ENCODE measurements around the gene AP4S1.

The AP4S1 gene

GRCh38 chr14:31018057-31018645 lies 7.3 kb upstream of the AP4S1 start:
- Mint-ChIP-seq H3K27me3 (no peaks in the 10 kb centered on the region), H3K27ac (ENCODE audit: low read depth) (no peak overlapping the region), H3K9me3 (no peaks in the 10 kb centered on the region), H3K4me3 (no peak overlapping the region), H3K36me3 (ENCODE audit: insufficient read depth) (peaks cover 13% of the 10 kb centered on the region), H3K4me1 (peaks cover 37% of the 10 kb centered on the region)
- no peak for DNase-seq (ENCODE audit: low spot score in 2 of 2)
- ATAC-seq (replicated peaks; ENCODE audit: extremely low read depth, poor library complexity, severe bottlenecking): no peak

DNA sequence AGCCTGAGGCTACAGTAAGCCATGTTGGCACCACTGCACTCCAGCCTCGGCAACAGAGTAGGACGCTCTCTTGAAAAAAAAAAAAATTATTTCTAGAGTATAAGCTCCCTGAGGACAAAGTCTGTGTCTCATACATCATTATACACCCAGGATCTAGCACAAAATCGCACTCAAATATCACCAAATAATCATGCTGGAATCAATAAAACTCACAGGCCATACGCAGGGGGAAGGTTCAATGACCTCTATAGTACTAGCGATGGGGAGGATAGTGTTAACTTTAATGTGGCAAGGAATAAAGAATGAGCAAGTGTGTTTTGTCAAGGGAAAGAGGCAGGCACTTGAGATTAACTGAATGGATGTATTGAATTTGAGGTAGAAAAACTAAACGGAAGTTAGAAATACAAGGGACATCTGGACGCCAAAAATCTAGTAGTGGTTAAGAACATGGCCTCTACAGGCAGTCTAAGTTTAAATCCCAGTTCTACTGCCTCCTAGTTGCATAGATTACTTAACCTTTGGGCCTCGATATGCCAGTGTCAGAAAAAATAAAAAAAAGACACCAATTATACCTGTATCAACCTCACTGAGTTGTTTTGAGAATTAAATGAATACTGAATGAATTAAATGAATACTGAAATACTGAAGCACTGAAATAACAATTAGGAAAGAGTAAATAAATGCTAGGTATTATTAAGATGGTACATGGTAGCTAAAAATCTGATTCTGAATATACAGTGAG lies 4.4 kb upstream of the AP4S1 start:
- Mint-ChIP-seq H3K27me3 (no peaks in the 10 kb centered on the region), H3K27ac (ENCODE audit: low read depth) (no peak overlapping the region), H3K36me3 (ENCODE audit: insufficient read depth) (peaks cover 17% of the 10 kb centered on the region), H3K4me3 (no peak overlapping the region), H3K9me3 (no peaks in the 10 kb centered on the region), H3K4me1 (peaks cover 49% of the 10 kb centered on the region)
- no peak for DNase-seq (ENCODE audit: low spot score in 2 of 2)
- no peak for ATAC-seq (replicated peaks; ENCODE audit: extremely low read depth, poor library complexity, severe bottlenecking)

- Mint-ChIP-seq H3K27me3 (no peaks in the 10 kb centered on the region), H3K4me3 (no peak overlapping the region), H3K9me3 (no peaks in the 10 kb centered on the region), H3K27ac (ENCODE audit: low read depth) (no peak overlapping the region), H3K36me3 (ENCODE audit: insufficient read depth) (peaks cover 20% of the 10 kb centered on the region), H3K4me1 (peaks cover 46% of the 10 kb centered on the region)
- ATAC-seq (replicated peaks; ENCODE audit: extremely low read depth, poor library complexity, severe bottlenecking): no peak
- no peak for DNase-seq (ENCODE audit: low spot score in 2 of 2)
Observed at GRCh38 chr14:31021576-31021949, 3.9 kb upstream of the AP4S1 start.

GRCh38 chr14:31022386-31022785 lies 3.1 kb upstream of the AP4S1 start:
- H3K36me3 Mint-ChIP-seq (ENCODE audit: insufficient read depth): peaks cover 25% of the 10 kb centered on the region
- peaks cover 53% of the 10 kb centered on the region for H3K4me1 Mint-ChIP-seq
- DNase-seq (ENCODE audit: low spot score in 2 of 2): no peak
- no peak overlapping the region for H3K4me3 Mint-ChIP-seq
- peak overlapping the region; percentile 17 for H3K27ac Mint-ChIP-seq (ENCODE audit: low read depth)
- H3K9me3 Mint-ChIP-seq: no peaks in the 10 kb centered on the region
- H3K27me3 Mint-ChIP-seq: no peaks in the 10 kb centered on the region
- ATAC-seq (replicated peaks; ENCODE audit: extremely low read depth, poor library complexity, severe bottlenecking): no peak

DNA sequence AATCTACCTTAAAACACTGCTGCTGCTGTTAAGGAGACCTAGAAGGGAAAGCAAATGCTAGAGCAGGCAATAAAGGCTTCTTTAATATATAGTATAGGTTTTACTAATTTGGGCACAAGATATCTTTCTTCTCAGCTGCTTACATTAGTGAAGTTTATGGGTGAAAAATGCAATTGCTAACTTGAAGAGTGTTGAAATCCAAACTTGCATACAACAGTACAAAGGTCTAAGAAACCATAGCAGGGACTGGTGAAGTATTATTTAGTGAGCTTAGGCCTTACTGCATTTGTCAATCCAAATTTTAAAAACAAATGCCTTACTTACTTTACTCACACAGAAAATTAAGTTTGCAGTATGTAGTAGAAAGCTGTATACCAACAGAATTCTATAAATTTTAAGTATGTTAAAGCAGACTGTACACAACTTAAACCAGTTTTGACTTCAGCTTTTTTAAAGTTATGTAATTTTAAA lies 1.4 kb upstream of the AP4S1 start:
- peaks cover 53% of the 10 kb centered on the region for H3K4me1 Mint-ChIP-seq
- H3K27ac Mint-ChIP-seq (ENCODE audit: low read depth): peak overlapping the region; percentile 94
- no peak for DNase-seq (ENCODE audit: low spot score in 2 of 2)
- no peaks in the 10 kb centered on the region for H3K27me3 Mint-ChIP-seq
- peaks cover 24% of the 10 kb centered on the region for H3K36me3 Mint-ChIP-seq (ENCODE audit: insufficient read depth)
- H3K4me3 Mint-ChIP-seq: peak overlapping the region; percentile 38
- no peaks in the 10 kb centered on the region for H3K9me3 Mint-ChIP-seq
- ATAC-seq (replicated peaks; ENCODE audit: extremely low read depth, poor library complexity, severe bottlenecking): no peak

DNA sequence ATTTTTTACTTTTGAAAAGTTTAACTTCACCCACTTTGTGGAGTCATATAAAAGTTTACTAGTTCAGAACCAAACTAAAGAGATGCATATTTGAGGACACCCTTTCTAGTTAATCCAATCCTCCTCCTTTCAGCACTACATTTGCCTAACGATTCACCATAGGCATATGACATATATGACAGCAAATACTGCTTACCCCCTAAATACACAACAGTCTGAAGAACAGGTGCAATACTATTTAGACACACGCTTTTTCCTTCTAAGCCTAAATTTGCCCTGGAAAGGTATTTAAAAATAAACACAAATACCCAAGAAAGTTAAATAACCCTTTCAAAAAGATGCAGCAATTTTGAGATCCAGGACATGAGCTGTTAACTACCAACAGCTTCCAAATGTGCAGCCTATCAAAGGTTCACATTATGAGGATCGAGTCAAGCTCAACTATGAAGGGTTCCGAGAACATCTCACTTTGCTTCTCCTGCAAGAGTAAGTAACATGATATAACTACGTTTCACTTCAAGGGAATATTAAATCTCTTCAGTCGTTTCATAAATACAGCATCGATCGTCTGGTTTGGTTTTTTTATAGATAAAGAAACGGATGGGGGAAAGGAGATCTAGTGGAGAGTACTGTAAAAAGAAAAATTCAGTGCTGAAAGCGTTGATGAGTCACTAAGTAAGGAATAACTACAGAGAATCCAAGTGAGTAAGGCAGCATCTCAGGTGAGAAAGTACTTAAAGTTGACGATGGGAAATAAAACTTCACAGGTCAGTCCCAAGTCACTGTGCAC lies 677 bp upstream of the AP4S1 start:
- H3K9me3 Mint-ChIP-seq: no peaks in the 10 kb centered on the region
- no peak for DNase-seq (ENCODE audit: low spot score in 2 of 2)
- H3K27me3 Mint-ChIP-seq: no peaks in the 10 kb centered on the region
- no peak for ATAC-seq (replicated peaks; ENCODE audit: extremely low read depth, poor library complexity, severe bottlenecking)
- H3K36me3 Mint-ChIP-seq (ENCODE audit: insufficient read depth): peaks cover 24% of the 10 kb centered on the region
- H3K27ac Mint-ChIP-seq (ENCODE audit: low read depth): peak overlapping the region; percentile 94
- H3K4me1 Mint-ChIP-seq: peaks cover 53% of the 10 kb centered on the region
- H3K4me3 Mint-ChIP-seq: peak overlapping the region; percentile 99

DNA sequence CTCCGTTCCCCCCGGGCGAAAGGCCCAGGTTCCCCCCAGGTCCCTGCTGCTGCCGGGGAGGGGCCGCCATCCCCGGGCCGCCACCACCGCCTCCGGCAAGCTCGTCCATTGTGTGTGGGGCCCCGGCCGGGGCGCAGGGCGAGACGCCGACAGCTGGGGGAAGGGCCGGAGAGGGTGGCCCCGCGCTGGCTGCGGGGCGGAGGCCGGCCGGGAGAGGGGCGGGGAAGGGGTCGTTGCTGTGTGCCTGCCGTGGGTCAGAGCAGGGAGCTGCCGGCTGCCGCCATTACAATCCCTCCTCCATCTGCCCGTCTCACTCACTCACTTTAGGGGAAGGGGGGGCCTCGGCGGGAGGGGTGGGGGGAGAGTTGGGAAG lies 614 bp downstream of the AP4S1 start, which contains the start of gene STRN3:
Gene STRN3, minus strand, starts transcription at position 303 of the 373 bp plus-strand sequence. Its CDS starts 194 bp downstream, at position 109.
- Mint-ChIP-seq H3K4me1 (peaks cover 54% of the 10 kb centered on the region), H3K36me3 (ENCODE audit: insufficient read depth) (peaks cover 22% of the 10 kb centered on the region), H3K27ac (ENCODE audit: low read depth) (peak within 1 kb of the TSS; percentile 97), H3K9me3 (no peaks in the 10 kb centered on the region), H3K27me3 (no peaks in the 10 kb centered on the region), H3K4me3 (peak within 1 kb of the TSS; percentile 99)
- DNase-seq (ENCODE audit: low spot score in 2 of 2) (no peak), ATAC-seq (replicated peaks; ENCODE audit: extremely low read depth, poor library complexity, severe bottlenecking) (peak; percentile 31)

GRCh38 chr14:31026450-31027235 lies 1.2 kb downstream of the AP4S1 start:
- Mint-ChIP-seq H3K4me1 (peaks cover 54% of the 10 kb centered on the region), H3K27ac (ENCODE audit: low read depth) (peak overlapping the region; percentile 97), H3K27me3 (no peaks in the 10 kb centered on the region), H3K36me3 (ENCODE audit: insufficient read depth) (peaks cover 20% of the 10 kb centered on the region), H3K4me3 (peak overlapping the region; percentile 99), H3K9me3 (no peaks in the 10 kb centered on the region)
- peak; percentile 76 to 81 for DNase-seq (ENCODE audit: low spot score in 2 of 2)
- peak; percentile 84 for ATAC-seq (replicated peaks; ENCODE audit: extremely low read depth, poor library complexity, severe bottlenecking)

GRCh38 chr14:31027847-31028246 lies 2.4 kb downstream of the AP4S1 start:
- Mint-ChIP-seq H3K4me3 (no peak overlapping the region), H3K36me3 (ENCODE audit: insufficient read depth) (peaks cover 20% of the 10 kb centered on the region), H3K9me3 (no peaks in the 10 kb centered on the region), H3K27ac (ENCODE audit: low read depth) (peak overlapping the region; percentile 97), H3K27me3 (no peaks in the 10 kb centered on the region), H3K4me1 (peaks cover 50% of the 10 kb centered on the region)
- no peak for ATAC-seq (replicated peaks; ENCODE audit: extremely low read depth, poor library complexity, severe bottlenecking)
- DNase-seq (ENCODE audit: low spot score in 2 of 2): no peak

DNA sequence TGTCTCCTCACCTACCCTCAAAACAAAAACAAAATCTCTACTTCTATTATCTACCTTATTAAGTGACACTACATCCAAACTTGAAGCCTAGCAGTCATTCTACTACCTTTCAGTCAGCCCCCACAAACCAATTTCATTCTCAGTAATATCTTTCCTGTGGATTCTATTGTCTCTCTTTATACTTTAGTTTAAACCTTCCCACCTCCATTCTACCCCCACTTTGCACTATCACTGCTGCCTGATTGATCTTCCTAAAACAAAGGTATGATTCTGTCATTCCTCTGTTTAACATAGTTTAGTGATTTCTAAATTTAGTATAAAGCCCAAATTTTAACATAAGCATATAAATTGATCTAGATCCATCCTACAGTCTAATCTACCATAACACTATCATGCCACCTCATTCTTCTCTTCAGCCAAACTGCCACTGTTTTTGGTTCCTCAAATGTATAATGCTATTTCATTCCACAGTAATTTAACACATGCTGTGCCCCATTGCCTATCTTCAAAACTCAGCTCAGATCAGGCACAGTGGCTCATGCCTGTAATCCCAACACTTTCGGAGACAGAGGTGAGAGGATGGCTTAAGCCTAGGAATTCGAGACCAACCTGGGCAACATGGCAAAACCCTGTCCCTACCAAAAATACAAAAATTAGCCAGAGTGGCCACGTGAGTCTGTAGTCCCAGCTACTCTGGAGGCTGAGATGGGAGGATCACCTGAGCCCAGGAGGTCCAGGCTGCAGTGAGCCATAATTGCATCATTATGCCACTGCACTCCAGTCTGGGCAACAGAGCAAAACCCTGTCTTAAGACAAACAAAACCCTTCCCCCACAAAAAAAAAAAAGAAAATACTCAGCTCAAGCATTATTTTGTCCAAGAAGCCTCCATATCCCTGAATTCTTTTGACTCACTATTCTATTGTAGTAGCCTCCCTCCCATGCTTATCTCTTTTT lies 3.8 kb downstream of the AP4S1 start:
- Mint-ChIP-seq H3K4me3 (no peak overlapping the region), H3K36me3 (ENCODE audit: insufficient read depth) (peaks cover 20% of the 10 kb centered on the region), H3K9me3 (no peaks in the 10 kb centered on the region), H3K4me1 (peaks cover 43% of the 10 kb centered on the region), H3K27me3 (no peaks in the 10 kb centered on the region), H3K27ac (ENCODE audit: low read depth) (no peak overlapping the region)
- ATAC-seq (replicated peaks; ENCODE audit: extremely low read depth, poor library complexity, severe bottlenecking) (no peak), DNase-seq (ENCODE audit: low spot score in 2 of 2) (no peak)

DNA sequence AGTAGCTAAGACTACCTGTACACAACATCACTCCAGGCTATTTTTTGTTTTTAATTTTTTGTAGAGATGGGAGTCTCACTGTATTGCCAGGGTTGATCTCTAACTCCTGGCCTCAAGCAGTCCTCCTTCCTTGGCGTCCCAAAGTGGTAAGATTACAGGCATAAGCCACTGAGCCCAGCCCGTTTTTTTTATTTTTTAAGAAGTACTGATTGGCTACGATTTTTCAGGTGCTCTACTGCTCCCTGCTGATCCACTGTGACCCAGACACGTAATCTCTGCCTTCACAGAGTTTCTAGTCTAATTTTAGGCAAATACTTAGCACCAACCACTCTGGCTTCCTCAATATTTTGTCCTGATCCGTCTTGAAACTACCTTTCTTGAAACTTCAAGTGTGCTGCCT lies 5.0 kb downstream of the AP4S1 start:
- no peak overlapping the region for H3K27ac Mint-ChIP-seq (ENCODE audit: low read depth)
- H3K27me3 Mint-ChIP-seq: no peaks in the 10 kb centered on the region
- ATAC-seq (replicated peaks; ENCODE audit: extremely low read depth, poor library complexity, severe bottlenecking): no peak
- H3K9me3 Mint-ChIP-seq: no peaks in the 10 kb centered on the region
- H3K4me1 Mint-ChIP-seq: peaks cover 33% of the 10 kb centered on the region
- no peak for DNase-seq (ENCODE audit: low spot score in 2 of 2)
- peaks cover 11% of the 10 kb centered on the region for H3K36me3 Mint-ChIP-seq (ENCODE audit: insufficient read depth)
- no peak overlapping the region for H3K4me3 Mint-ChIP-seq

Data from central memory CD8-positive, alpha-beta T cell (primary cell).